GM12878 (cell line): Measurements from ENCODE around the gene DENND1C. TPM values are rescaled to one million over a fixed set of nuclear protein-coding genes. Genes with fewer than 3 reads are reported as not detected.
A peak's percentile ranks its signal among the peaks of the same experiment; 100 is the strongest.

ENCODE experiments used
- BHLHE40 ChIP-seq, 2 experiments: fragments of 450-650 bp in 1 of 2; IDR thresholded peaks; 2 replicates each; pipeline ENCODE4 v1.6.1; 2011 to 2017; ENCODE audit warnings: low read depth in 2 of 2, borderline replicate concordance in 1 of 2, improper control_type of control experiment in 1 of 2, low read length in 1 of 2, mild to moderate bottlenecking in 1 of 2
- CHD2 ChIP-seq: IDR thresholded peaks from 2 replicates; pipeline ENCODE4 v1.6.1; 2011; ENCODE audit warnings: low read depth, low read length, improper control_type of control experiment, borderline replicate concordance
- CHD4 ChIP-seq: fragments of 200-600 bp; sonication (generic); IDR thresholded peaks from 2 replicates; pipeline ENCODE4 v1.6.1; 2016; ENCODE audit warnings: mild to moderate bottlenecking
- CREB1 ChIP-seq: IDR thresholded peaks from 2 replicates; pipeline ENCODE4 v1.6.1; 2012; ENCODE audit warnings: low read depth, mild to moderate bottlenecking, inconsistent platforms
- E4F1 ChIP-seq: fragments of 450-650 bp; IDR thresholded peaks from 2 replicates; pipeline ENCODE4 v1.6.1; 2018; ENCODE audit warnings: borderline replicate concordance, mild to moderate bottlenecking; ENCODE audit not compliant: partially characterized antibody
- IRF5 ChIP-seq: fragments of 450-650 bp; IDR thresholded peaks from 2 replicates; pipeline ENCODE4 v1.6.1; 2017; ENCODE audit warnings: borderline replicate concordance
- MEF2B ChIP-seq: fragments of 450-650 bp; IDR thresholded peaks from 2 replicates; pipeline ENCODE4 v1.6.1; 2018; ENCODE audit warnings: mild to moderate bottlenecking, moderate library complexity; ENCODE audit not compliant: partially characterized antibody, poor library complexity, severe bottlenecking
- MTA3 ChIP-seq: IDR thresholded peaks from 2 replicates; pipeline ENCODE4 v1.6.1; 2012; ENCODE audit warnings: low read length, inconsistent platforms, borderline replicate concordance
- NFIC ChIP-seq: IDR thresholded peaks from 2 replicates; pipeline ENCODE4 v1.6.1; 2012; ENCODE audit warnings: low read depth, mild to moderate bottlenecking, inconsistent platforms, low read length, moderate library complexity
- NR2F1 ChIP-seq: fragments of 450-650 bp; conservative IDR thresholded peaks from 2 replicates; pipeline ENCODE4 v1.6.1; 2017; ENCODE audit warnings: mild to moderate bottlenecking
- PAX5 ChIP-seq: IDR thresholded peaks from 2 replicates; pipeline ENCODE4 v1.6.1; 2011; ENCODE audit warnings: low read depth, low read length, borderline replicate concordance
- RB1 ChIP-seq: fragments of 450-650 bp; formaldehyde crosslinking; IDR thresholded peaks from 2 replicates; pipeline ENCODE4 v1.6.1; 2017; ENCODE audit warnings: mild to moderate bottlenecking, borderline replicate concordance
- SMAD5 ChIP-seq: IDR thresholded peaks from 2 replicates; pipeline ENCODE4 v1.6.1; 2016; ENCODE audit warnings: antibody characterized with exemption, low read depth
- ZNF24 ChIP-seq: fragments of 450-650 bp; IDR thresholded peaks from 2 replicates; pipeline ENCODE4 v1.6.1; 2017; ENCODE audit warnings: antibody characterized with exemption, mild to moderate bottlenecking
- ZSCAN29 ChIP-seq: fragments of 450-650 bp; IDR thresholded peaks from 2 replicates; pipeline ENCODE4 v1.6.1; 2017; ENCODE audit warnings: mild to moderate bottlenecking, moderate library complexity
- polyA plus RNA-seq, 11 experiments: library from polyadenylated mRNA; depleted of rRNA in 4 of 11; unstranded in 6 of 11; stranded (reverse) in 5 of 11; fragments of >200 nt; fragmentation: Nextera tagmentation in 4 of 11; fragmentation: Illumina TruSeq in 1 of 11; extraction: Ambion mirVana in 4 of 11; extraction: Trizol in 1 of 11; gene quantifications; 1 replicate in 1 of 11; 2 replicates in 10 of 11; pipeline versions ENCODE4 v1.2.1 to v1.2.3, GENCODE V29; 2011 to 2016; ENCODE audit warnings: inconsistent platforms in 2 of 11, missing spikeins in 2 of 11, low read depth in 1 of 11
- total RNA-seq, 4 experiments: library from RNA; depleted of rRNA in 3 of 4; stranded (reverse); fragments of >200 nt in 3 of 4; fragmentation: Illumina TruSeq in 1 of 4; extraction: Trizol in 1 of 4; gene quantifications; 2 replicates each; pipeline versions ENCODE4 v1.2.1 to v1.2.3, GENCODE V29; 2013 to 2021

DENND1C gene
- total and polyA plus RNA-seq, 10 of the 15 experiments (the other 5 are each of a cell fraction or from before 2014, with no cell fraction given), result 2.4 to 54.3 (median 32.7) TPM

GRCh38 chr19:6518145-6518911 lies 36.7 kb upstream of the DENND1C start (continued):
- TF ChIP-seq NFIC (peak; percentile 79), BHLHE40 (IDR thresholded peaks at IDR 0.05; ENCODE audit: borderline replicate concordance in 1 of 2, low read depth in 2 of 2, low read length in 1 of 2) (peak; percentile 53 to 74), E4F1 (no peak), ZSCAN29 (no peak), SMAD5 (no peak), NR2F1 (peak; percentile 48), PAX5 (peak; percentile 70; the same call in 1 of the 2 replicates), CREB1 (peak; percentile 83), CHD4 (no peak), CHD2 (no peak), MEF2B (peak; percentile 68), IRF5 (no peak), RB1 (no peak; the same call in 1 of the 2 replicates), MTA3 (peak; percentile 52; the same call in 1 of the 2 replicates), ZNF24 (no peak)
- TF ChIP-seq, all 136 proteins: peak for 48
